Measurements from ENCODE around the gene PGM2L1.

GRCh38 chr11:74425100-74425499 lies 26.9 kb upstream of the PGM2L1 start:
- TF ChIP-seq CTCF (IDR thresholded peaks at IDR 0.05) (no peak), POLR2A (IDR thresholded peaks at IDR 0.05) (no peak)

Data from adrenal gland (tissue), 5 donors.